Measurements from ENCODE around the gene HDAC7.
"Not testable (repeated sequence)": the region's sequence is repeated elsewhere in the genome, so short reads cannot be mapped to it uniquely, and the experiment has no call there.

HDAC7 gene

GRCh38 chr12:47849261-47849660 is 29.6 kb upstream of the HDAC7 start:
- DNase-seq (ENCODE audit: low read depth in 4 of 4, low spot score in 1 of 4): no peak

GRCh38 chr12:47848853-47849252 is 29.1 kb upstream of the HDAC7 start:
- no peak for DNase-seq (ENCODE audit: low read depth in 4 of 4, low spot score in 1 of 4)

DNA sequence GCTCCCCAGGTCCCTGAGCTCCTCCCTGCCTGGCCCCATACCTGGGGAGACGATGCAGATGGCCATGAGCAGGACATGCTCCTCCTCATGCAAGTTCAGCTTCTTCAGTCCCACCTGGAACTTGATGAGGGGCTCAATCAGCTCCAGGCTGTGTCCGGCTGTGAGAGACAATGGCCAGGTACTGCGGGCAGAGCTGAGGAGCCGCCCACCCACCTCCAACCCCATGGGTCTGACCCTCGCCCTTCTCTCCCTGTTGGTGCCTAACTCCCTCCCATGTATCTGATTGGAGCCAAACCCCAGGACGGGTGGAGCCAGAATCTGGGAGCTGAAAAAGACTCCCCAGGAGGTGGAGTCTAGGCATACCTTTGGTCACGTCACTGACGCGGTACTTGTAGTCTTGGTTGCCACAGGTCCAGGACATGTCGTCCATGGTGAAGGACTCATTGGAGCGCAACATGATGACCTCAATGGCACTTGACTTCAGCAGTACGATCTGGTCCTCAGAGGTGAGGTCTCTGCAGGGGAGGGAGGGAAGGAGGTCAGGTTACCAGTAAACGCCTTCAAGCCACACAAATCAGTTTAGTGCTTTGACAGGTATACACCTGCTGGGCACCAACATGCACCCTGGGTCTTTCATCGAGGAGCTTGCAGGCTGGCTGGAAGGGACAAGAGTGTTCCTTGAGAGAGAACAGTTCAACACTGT is 26.7 kb upstream of the HDAC7 start:
- no peak for DNase-seq (ENCODE audit: low read depth in 4 of 4, low spot score in 1 of 4)

DNA sequence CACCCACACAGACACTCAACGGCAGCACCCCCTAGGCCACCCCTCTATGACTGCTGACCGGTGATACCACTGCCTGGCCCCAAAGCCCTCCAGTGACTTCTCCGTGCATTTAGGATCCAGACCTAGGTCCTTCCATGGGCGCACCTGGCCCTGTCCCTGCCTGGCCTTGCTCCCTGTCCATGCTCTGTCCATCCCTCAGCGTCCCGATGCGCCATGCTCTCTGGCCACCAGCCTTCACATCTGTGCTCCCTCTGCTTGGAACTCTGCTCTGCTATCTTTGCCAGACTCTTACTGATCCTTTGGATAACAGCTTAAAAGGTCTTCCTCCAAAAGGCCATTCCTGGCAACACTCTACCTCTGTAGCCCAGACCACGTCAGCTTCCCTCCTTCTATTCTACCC is 25.4 kb upstream of the HDAC7 start:
- no peak for DNase-seq (ENCODE audit: low read depth in 4 of 4, low spot score in 1 of 4)

DNA sequence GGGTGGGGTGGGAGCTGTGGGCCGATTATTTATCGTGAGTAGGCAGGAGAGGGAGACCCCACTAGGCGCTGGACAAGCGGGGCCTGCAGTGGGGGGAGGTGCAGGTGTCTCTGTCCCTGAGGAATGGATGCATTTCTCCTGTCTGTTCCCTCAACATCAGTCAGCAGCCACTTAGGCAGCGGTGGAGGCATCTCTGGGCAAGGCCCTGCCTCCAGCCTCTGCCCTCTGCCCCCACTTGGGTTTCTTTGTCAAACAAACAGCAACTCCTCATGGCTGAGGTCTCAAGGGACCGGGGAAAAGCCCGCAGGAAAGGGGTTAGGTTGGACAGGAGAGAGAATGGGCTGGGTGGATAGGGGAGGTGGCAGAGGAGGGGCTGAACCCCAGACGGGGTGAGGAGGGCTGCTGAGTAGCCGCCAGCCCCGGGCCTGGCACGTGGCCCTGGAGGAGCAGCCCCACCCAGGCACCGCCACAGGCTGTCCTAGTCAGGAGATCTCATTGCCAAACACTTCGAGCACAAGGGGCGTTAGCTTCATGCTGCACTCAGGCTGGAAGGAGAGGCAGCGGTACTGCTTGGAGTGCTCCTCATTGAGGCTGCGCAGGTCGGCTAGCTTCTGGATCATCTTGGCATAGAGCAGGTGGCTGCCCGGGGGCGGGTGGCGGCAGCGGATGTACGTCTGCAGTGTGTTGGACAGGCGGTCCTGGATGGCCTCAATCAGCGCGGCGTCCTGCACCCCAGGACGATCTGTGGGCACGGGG is 24.7 kb upstream of the HDAC7 start:
- no peak for DNase-seq (ENCODE audit: low read depth in 4 of 4, low spot score in 1 of 4)

GRCh38 chr12:47843226-47843980 is 23.7 kb upstream of the HDAC7 start:
- DNase-seq (ENCODE audit: low read depth in 4 of 4, low spot score in 1 of 4): no peak

DNA sequence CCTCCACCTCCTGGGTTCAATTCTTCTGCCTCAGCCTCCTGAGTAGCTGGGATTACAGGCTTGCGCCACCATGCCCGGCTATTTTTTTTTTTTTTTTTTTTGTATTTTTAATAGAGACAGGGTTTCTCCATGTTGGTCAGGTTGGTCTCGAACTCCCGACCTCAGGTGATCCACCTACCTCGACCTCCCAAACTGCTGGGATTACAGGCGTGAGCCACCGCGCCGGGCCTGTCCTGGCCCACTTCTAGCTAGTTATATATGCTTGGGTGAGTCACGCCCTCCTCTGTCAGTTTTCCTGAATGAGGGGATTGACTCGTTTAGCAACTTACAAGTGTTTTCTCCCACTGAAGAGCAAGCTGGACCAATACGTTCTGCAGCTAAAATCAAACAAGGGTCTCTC is 22.8 kb upstream of the HDAC7 start:
- DNase-seq (ENCODE audit: low read depth in 4 of 4, low spot score in 1 of 4): not testable (repeated sequence)

GRCh38 chr12:47841910-47842309 is 22.2 kb upstream of the HDAC7 start:
- no peak for DNase-seq (ENCODE audit: low read depth in 4 of 4, low spot score in 1 of 4)

GRCh38 chr12:47841501-47841900 is 21.8 kb upstream of the HDAC7 start:
- no peak for DNase-seq (ENCODE audit: low read depth in 4 of 4, low spot score in 1 of 4)

- DNase-seq (ENCODE audit: low read depth in 4 of 4, low spot score in 1 of 4): no peak
These were observed 20.9 kb upstream of the HDAC7 start for GRCh38 chr12:47840571-47840970.

DNA sequence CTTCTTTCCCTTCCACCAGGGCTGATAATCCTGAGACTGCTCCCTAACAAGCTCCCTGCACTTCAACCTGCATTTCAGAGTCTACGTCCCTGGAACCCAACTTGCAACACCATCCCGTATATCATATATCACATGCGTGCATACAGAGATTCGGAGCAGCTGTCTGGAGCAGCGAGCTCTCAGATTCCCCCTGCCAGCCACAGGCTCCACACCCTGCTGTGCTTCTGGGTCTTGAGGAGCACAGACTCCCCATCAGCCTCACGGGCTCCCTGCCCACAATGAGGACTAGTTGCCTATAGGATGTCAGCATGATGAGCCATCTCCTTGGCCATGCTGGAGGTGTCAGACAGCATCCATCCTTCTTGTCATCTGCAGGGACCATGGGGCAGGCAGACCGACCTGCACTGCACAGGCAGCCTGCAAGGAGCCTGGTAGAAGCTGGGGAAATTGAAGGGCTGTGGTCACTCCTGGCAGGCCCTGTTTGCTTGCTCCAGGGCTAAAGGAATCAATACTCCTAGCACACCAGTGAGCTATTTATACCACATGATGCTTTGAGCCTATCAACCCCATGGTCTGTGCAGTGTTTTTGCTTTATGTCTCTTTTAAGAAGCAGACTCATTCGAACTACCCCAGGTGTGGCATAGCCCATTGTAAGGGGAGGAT is 19.6 kb upstream of the HDAC7 start:
- DNase-seq (ENCODE audit: low read depth in 4 of 4, low spot score in 1 of 4): no peak

DNA sequence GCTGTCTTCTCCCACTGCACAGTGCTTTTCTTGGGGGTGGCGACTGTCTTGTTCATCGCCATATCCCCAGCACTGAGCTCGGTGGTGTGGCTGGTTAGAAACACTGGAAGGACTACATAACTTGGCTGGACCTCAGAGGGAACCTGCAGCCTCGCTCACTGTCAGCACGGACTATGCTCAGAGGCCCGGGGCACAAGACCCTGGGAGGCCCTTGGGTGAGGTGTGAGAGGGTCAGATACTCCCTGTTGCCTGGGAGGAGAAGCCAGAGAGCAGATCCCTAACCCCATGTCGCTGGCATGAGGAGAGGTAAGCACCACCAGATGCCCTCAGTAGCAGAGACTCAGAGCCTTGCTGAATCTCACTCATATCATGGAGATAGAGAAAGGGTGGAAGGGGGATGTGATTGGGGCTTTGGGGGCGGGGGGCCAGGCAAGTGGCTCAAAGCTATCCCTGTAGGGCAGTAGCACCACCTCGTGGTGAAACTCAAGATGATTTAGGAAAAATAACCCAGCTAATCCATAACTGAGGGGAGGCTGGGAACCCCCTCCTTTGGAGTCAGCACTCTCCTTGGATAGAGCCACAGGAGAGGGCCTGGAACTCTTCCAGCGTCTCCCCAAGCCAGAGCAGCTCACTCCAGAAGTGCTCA is 18.7 kb upstream of the HDAC7 start:
- no peak for DNase-seq (ENCODE audit: low read depth in 4 of 4, low spot score in 1 of 4)

GRCh38 chr12:47837190-47838171 is 17.8 kb upstream of the HDAC7 start:
- DNase-seq (ENCODE audit: low read depth in 4 of 4, low spot score in 1 of 4): peak in 2 of 4 experiments; percentile 54 to 55

- DNase-seq (ENCODE audit: low read depth in 4 of 4, low spot score in 1 of 4): no peak
These were observed 16.1 kb upstream of the HDAC7 start for GRCh38 chr12:47835831-47836155.

DNA sequence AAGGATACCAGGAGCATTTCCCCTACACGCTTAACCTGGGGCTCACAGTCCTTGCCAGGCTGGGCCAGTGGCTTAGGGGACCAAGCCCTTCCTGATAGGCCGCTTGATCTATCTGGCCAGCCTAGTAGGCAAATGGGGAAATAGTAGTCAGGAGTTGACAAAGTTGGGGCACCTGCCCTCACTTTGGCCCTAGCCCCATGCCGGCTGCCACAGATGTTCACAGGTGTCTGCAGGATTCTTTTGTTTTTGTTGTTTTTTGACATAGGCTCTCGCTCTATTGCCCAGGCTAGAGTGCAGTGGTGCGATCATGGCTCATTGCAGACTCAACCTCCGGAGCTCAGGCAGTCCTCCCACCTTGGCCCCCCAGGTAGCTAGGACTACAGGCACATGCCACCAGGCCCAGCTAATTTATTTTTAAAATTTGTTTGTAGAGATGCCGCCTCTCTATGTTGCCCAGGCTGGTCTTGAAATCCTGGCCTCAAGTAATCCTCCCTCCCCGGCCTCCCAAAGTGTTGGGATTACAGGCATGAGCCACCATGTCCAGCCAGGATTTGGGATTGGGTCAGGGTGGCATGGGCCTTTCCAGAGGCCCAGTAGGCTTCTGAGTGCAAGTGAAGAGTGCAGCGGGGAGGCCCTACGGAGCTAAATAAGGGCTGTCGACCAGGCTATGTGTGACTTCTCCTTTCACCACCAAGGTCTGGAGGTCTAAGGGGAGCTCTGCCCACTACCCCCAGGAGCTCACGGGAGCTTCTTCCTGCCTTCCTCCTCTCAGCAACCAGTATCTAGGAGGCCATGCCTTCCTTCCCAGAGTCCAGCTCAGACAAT is 15.5 kb upstream of the HDAC7 start:
- no peak for DNase-seq (ENCODE audit: low read depth in 4 of 4, low spot score in 1 of 4)

- no peak for DNase-seq (ENCODE audit: low read depth in 4 of 4, low spot score in 1 of 4)
These were observed 14.6 kb upstream of the HDAC7 start for GRCh38 chr12:47834199-47834903.

DNA sequence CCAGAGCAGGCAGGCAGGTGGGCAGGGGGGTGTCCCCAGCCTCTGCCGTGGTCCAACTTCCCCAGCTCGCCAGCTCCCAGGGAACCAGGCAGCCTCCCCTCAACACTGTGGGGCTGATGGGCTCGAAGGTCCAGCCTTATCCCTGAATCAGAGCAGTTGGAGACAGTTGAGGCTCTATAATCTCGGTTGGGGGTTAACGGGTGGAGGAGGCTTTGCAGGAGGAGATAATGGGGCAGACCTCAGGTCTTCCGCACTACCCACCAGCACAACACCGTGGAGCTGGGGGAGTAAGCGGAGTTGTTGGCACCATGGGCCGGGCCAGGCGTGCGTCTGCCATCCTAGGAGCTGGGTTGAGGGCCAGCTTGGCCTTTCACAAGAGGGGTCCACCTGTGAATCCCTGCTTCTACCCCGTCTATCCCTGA is 13.9 kb upstream of the HDAC7 start:
- no peak for DNase-seq (ENCODE audit: low read depth in 4 of 4, low spot score in 1 of 4)

DNA sequence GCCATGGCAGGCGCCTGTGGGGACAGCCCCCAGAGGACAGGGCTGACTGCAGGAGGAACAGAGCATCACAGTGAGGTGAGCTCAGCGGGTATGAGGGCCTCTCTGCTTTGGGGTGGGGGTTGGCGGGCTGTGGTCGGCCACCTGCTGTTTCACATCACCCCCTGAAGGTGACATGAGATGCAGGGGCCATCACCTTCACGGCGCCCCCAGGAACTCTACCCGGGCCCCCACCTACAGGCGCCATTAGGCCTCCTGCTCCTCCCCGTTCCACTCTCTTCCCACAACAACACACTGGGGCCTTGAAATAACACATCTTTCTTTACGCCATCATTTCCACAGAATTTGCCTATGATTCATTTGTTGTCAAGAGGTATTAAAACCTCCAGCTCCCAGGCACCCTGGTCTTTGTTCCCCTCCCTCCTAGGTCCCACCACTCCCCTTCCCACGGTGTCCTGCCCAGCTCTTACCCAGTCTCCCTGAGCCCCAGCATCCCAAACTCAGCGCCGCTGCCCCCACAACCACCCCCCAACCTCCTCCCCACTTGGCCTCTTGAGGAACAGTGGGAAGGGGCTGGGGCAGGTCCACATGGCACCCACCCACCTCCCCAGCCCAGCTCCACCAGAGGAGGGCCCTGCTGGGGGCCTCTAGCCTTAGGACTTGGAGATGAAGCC is 12.7 kb upstream of the HDAC7 start:
- peak in 3 of 4 experiments; percentile 52 to 80 (median 69) for DNase-seq (ENCODE audit: low read depth in 4 of 4, low spot score in 1 of 4)
